D721Med (cell line): ENCODE data around the gene OR5D13.

Source experiments
- DNase-seq: peaks from one replicate; pipeline ENCODE4 v3.0.0; 2011; ENCODE audit warnings: low spot score; ENCODE audit not compliant: insufficient read length
- FAIRE-seq: peaks from 2 replicates; lab custom pipeline; 2011; peaks lifted over from hg19 to GRCh38; lab: Jason Lieb, UNC
- CTCF ChIP-seq: IDR thresholded peaks from 2 replicates; pipeline ENCODE4 v1.5.1; 2012; ENCODE audit warnings: mild to moderate bottlenecking, control low read depth; ENCODE audit not compliant: insufficient read depth; ENCODE audit errors: missing control alignments

The OR5D13 gene

GRCh38 chr11:55811067-55811466, 37.8 kb downstream of the OR5D13 start, which contains the start of gene OR5L1:
TSS of gene OR5L1 (plus strand) at chr11:55811367. CDS start at chr11:55811467, 100 bp downstream.
- no peak for TF ChIP-seq CTCF
- FAIRE-seq (no peak), DNase-seq (no peak)

- no peak for DNase-seq
- no peak for FAIRE-seq
- no peak for TF ChIP-seq CTCF
Observed at GRCh38 chr11:55819330-55819729, 46.1 kb downstream of the OR5D13 start, which contains the start of gene OR5D18. TSS of gene OR5D18 (plus strand) at chr11:55819630. CDS start at chr11:55819630, 0 bp downstream.
